Smooth muscle cell (in vitro differentiated cells): ENCODE data around the gene SF3A1. TPM values are rescaled to one million over a fixed set of nuclear protein-coding genes. Genes with fewer than 3 reads are reported as not detected.

Source experiments
- DNase-seq: peaks from one replicate; lab custom pipeline; 2025; ENCODE audit not compliant: unreplicated experiment; lab: John Stamatoyannopoulos, UW
- H2AFZ ChIP-seq: fragments of 200-600 bp; sonication (generic); 2 replicates; pipeline ENCODE4 v1.6.0; 2016; ENCODE audit warnings: antibody characterized with exemption, low read depth, mild to moderate bottlenecking
- H3F3A ChIP-seq: fragments of 200-600 bp; sonication (generic); 2 replicates; pipeline ENCODE4 v1.6.0; 2017; ENCODE audit warnings: antibody characterized with exemption, low read depth
- H3K27ac ChIP-seq: fragments of 200-600 bp; sonication (generic); 2 replicates; pipeline ENCODE4 v1.5.1; 2016; ENCODE audit warnings: low read depth, mild to moderate bottlenecking
- H3K27me3 ChIP-seq: fragments of 200-600 bp; sonication (generic); 2 replicates; pipeline ENCODE4 v1.6.1; 2016; ENCODE audit warnings: low read depth, mild to moderate bottlenecking
- H3K36me3 ChIP-seq: fragments of 200-600 bp; sonication (generic); 2 replicates; pipeline ENCODE4 v1.5.1; 2016; ENCODE audit warnings: low read depth
- H3K4me1 ChIP-seq: fragments of 200-600 bp; sonication (generic); 2 replicates; pipeline ENCODE4 v1.5.1; 2016; ENCODE audit warnings: low read depth
- H3K4me2 ChIP-seq: fragments of 200-600 bp; sonication (generic); 2 replicates; pipeline ENCODE4 v1.6.0; 2016; ENCODE audit warnings: mild to moderate bottlenecking
- H3K4me3 ChIP-seq: fragments of 200-600 bp; sonication (generic); 2 replicates; pipeline ENCODE4 v1.5.1; 2016; ENCODE audit warnings: mild to moderate bottlenecking
- H3K79me2 ChIP-seq: fragments of 200-600 bp; sonication (generic); 2 replicates; pipeline ENCODE4 v1.6.0; 2016; ENCODE audit warnings: low read depth, mild to moderate bottlenecking
- H3K9ac ChIP-seq: fragments of 200-600 bp; sonication (generic); 2 replicates; pipeline ENCODE4 v1.6.0; 2016; ENCODE audit warnings: low read depth
- H3K9me3 ChIP-seq: fragments of 200-600 bp; sonication (generic); replicated peaks from 2 replicates; pipeline ENCODE4 v1.5.1; 2016; ENCODE audit warnings: low read depth
- H4K20me1 ChIP-seq: fragments of 200-600 bp; sonication (generic); 2 replicates; pipeline ENCODE4 v1.6.0; 2016; ENCODE audit warnings: low read depth
- CTCF ChIP-seq: fragments of 200-600 bp; sonication (generic); IDR thresholded peaks from 2 replicates; pipeline ENCODE4 v1.5.1; 2017; ENCODE audit warnings: borderline replicate concordance, mild to moderate bottlenecking, antibody characterized with exemption; ENCODE audit not compliant: insufficient read depth, poor library complexity, severe bottlenecking
- WGBS: methylation state at CpG from one replicate; pipeline ENCODE4 v1.1.7; 2016; ENCODE audit warnings: low lambda C conversion rate; 5-methylcytosine and 5-hydroxymethylcytosine counted together
- polyA plus RNA-seq: library from polyadenylated mRNA; unstranded; fragments of >200 nt; fragmentation: Nextera tagmentation; extraction: Ambion mirVana; gene quantifications from 2 replicates; pipeline ENCODE4 v1.2.1, GENCODE V29; 2016
- total RNA-seq: library from RNA; depleted of rRNA; stranded (reverse); fragments of >200 nt; gene quantifications from 2 replicates; pipeline ENCODE4 v1.2.3, GENCODE V29; 2014

Gene SF3A1
- total and polyA plus RNA-seq, 2 experiments from 2014 or later = 55.0 to 86.7 TPM

GRCh38 chr22:30297991-30298701, 58.5 kb downstream of the SF3A1 start:
- Histone ChIP-seq H3F3A (peaks cover 6% of the 10 kb centered on the region), H3K79me2 (peaks cover 9% of the 10 kb centered on the region), H3K4me1 (no peaks in the 10 kb centered on the region), H3K4me2 (no peak overlapping the region), H4K20me1 (peaks cover 100% of the 10 kb centered on the region), H3K9ac (no peak overlapping the region), H3K4me3 (no peak overlapping the region), H3K27ac (no peak overlapping the region), H2AFZ (no peak overlapping the region), H3K9me3 (no peaks in the 10 kb centered on the region), H3K36me3 (no peaks in the 10 kb centered on the region), H3K27me3 (no peaks in the 10 kb centered on the region)
- no peak for TF ChIP-seq CTCF
- DNase-seq = no peak
- WGBS = 84% methylated on average over 9 of the region's 9 CpGs

DNA sequence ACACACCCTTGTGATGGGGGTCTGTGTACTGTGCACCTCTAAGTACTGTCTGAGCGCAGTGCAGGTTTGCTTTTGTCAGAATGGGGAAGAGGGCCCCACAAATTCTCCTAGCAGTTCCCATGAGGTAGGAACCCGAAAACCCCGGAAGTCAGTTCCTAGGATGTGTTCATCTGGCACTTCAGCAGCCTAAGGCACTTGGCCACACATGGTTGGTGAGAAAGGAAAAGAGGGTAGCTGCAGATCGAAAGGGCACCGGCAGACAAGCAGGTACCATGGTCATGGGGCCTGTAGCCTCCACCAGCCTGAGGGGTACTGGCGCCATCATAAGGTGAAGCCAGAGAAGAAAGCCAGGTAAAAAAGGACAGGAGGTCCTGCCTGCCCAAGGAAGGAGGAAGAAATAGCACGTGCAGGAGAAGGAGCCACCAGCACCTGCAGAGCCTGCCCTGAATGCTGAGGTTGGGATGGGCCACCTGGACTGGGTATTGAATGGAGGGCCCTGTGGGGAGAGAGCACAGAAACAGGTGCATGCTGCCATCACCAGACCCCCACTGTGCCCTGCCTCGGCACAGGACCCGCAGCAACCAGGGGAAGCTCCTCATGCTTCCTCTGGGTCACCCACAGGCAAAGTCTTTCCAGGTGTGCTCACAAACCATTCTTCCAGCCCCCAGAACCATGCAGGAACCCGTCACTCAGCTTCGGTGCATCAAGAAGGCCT, 59.3 kb downstream of the SF3A1 start:
- Histone ChIP-seq H4K20me1 (peaks cover 99% of the 10 kb centered on the region), H3K4me3 (no peak overlapping the region), H3F3A (no peaks in the 10 kb centered on the region), H3K27me3 (no peaks in the 10 kb centered on the region), H3K4me1 (no peaks in the 10 kb centered on the region), H3K36me3 (no peaks in the 10 kb centered on the region), H3K4me2 (no peak overlapping the region), H3K9ac (no peak overlapping the region), H3K79me2 (peaks cover 9% of the 10 kb centered on the region), H3K9me3 (no peaks in the 10 kb centered on the region), H2AFZ (no peak overlapping the region), H3K27ac (no peak overlapping the region)
- TF ChIP-seq CTCF = no peak
- no peak for DNase-seq
- 97% methylated on average over 11 of the region's 11 CpGs for WGBS

GRCh38 chr22:30296833-30297232, 59.9 kb downstream of the SF3A1 start:
- Histone ChIP-seq H2AFZ (no peak overlapping the region), H3K36me3 (no peaks in the 10 kb centered on the region), H3K4me1 (no peaks in the 10 kb centered on the region), H3K9ac (no peak overlapping the region), H3K9me3 (no peaks in the 10 kb centered on the region), H3K27ac (no peak overlapping the region), H4K20me1 (peaks cover 99% of the 10 kb centered on the region), H3K79me2 (peaks cover 9% of the 10 kb centered on the region), H3K27me3 (no peaks in the 10 kb centered on the region), H3K4me3 (no peak overlapping the region), H3K4me2 (no peak overlapping the region), H3F3A (no peaks in the 10 kb centered on the region)
- TF ChIP-seq CTCF = no peak
- no peak for DNase-seq
- whole genome bisulfite sequencing = 84% methylated on average over 3 of the region's 3 CpGs

DNA sequence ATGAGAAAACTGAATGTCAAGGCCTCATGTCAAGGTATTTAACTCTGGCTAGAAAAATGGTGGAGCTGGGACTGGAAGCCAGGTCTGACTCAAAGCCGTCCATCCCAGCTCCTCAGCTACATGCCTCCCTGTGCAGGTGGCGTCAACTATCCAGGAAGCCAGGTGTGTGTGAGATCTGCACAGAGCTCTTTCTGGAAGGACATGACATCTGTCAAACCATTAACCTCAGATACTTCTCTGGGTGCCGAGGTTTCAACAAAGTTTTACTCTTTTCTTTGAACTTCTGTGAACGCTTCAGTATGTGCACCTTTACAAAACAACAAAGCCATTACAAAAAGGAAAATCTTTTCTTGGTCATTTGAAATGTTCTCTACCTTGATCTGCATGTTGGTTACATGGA, 60.4 kb downstream of the SF3A1 start:
- Histone ChIP-seq H3K27ac (no peak overlapping the region), H3K4me2 (no peak overlapping the region), H3K79me2 (peaks cover 9% of the 10 kb centered on the region), H3K9me3 (no peaks in the 10 kb centered on the region), H3K27me3 (no peaks in the 10 kb centered on the region), H3K36me3 (no peaks in the 10 kb centered on the region), H3K4me3 (no peak overlapping the region), H3K9ac (no peak overlapping the region), H4K20me1 (peaks cover 99% of the 10 kb centered on the region), H3F3A (peaks cover 2% of the 10 kb centered on the region), H3K4me1 (no peaks in the 10 kb centered on the region), H2AFZ (no peak overlapping the region)
- 93% methylated on average over 4 of the region's 4 CpGs for WGBS
- TF ChIP-seq CTCF = no peak
- no peak for DNase-seq
